ENCODE data around the gene TFCP2L1. TPM values are rescaled to one million over a fixed set of nuclear protein-coding genes. Genes with fewer than 3 reads are reported as not detected.

TFCP2L1 gene
- total RNA-seq, 1 donor from 2014 or later: not detected

GRCh38 chr2:121263996-121264715 is 20.8 kb downstream of the TFCP2L1 start:
- DNase-seq (ENCODE audit: extremely low spot score, unreplicated experiment): no peak

DNA sequence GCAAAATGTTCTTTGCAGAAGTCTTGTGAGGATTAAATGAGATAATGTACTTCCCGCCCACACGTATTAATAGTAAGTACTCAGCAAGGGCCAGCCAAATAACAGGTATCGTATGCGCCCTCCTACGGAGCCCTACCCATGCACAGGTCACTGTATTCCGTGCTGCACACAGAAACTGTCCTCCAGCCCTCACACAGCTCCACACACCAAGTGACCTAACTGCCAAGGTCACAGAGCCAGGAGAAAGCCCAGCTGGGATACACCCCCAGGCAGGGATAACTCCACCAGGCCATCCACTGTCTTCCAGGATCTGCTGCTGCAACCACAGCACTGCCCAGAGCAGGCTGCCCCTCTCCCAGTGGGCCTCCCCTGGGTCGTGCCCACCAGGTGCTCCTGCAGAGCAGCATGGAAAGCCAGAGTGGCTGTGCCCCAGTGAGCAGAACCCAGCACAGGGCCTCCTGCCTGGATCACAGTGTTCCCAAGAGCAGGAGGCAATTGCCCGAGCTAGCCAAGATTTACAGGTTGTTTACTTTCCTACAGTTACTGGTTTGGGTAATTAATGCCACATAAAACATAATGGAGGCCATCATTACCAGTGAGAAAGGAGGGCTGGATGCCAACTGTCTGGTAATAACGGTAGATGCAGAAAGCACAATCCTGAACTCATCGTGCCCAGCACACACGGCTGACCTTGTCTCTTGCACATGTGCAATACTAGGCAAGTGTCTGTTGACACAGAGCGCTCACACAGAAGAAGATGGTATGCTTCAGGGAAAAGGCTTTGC is 24.4 kb downstream of the TFCP2L1 start:
- Mint-ChIP-seq H3K4me1 (ENCODE audit: unreplicated experiment) (no peaks in the 10 kb centered on the region), H3K36me3 (ENCODE audit: unreplicated experiment) (no peaks in the 10 kb centered on the region), H3K27me3 (ENCODE audit: unreplicated experiment) (peaks cover 13% of the 10 kb centered on the region)

More at GRCh38 chr2:121263996-121264715, 20.8 kb downstream of the TFCP2L1 start:
- Mint-ChIP-seq H3K27me3 (ENCODE audit: unreplicated experiment) (peaks cover 17% of the 10 kb centered on the region), H3K9me3 (ENCODE audit: unreplicated experiment) (no peaks in the 10 kb centered on the region), H3K4me3 (ENCODE audit: unreplicated experiment) (no peak overlapping the region), H3K36me3 (ENCODE audit: unreplicated experiment) (no peaks in the 10 kb centered on the region), H3K4me1 (ENCODE audit: unreplicated experiment) (no peaks in the 10 kb centered on the region), H3K27ac (ENCODE audit: unreplicated experiment) (no peak overlapping the region)
- TF ChIP-seq, protein P1, sequence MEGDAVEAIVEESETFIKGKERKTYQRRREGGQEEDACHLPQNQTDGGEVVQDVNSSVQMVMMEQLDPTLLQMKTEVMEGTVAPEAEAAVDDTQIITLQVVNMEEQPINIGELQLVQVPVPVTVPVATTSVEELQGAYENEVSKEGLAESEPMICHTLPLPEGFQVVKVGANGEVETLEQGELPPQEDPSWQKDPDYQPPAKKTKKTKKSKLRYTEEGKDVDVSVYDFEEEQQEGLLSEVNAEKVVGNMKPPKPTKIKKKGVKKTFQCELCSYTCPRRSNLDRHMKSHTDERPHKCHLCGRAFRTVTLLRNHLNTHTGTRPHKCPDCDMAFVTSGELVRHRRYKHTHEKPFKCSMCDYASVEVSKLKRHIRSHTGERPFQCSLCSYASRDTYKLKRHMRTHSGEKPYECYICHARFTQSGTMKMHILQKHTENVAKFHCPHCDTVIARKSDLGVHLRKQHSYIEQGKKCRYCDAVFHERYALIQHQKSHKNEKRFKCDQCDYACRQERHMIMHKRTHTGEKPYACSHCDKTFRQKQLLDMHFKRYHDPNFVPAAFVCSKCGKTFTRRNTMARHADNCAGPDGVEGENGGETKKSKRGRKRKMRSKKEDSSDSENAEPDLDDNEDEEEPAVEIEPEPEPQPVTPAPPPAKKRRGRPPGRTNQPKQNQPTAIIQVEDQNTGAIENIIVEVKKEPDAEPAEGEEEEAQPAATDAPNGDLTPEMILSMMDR (IDR thresholded peaks at IDR 0.05): no peak

DNA sequence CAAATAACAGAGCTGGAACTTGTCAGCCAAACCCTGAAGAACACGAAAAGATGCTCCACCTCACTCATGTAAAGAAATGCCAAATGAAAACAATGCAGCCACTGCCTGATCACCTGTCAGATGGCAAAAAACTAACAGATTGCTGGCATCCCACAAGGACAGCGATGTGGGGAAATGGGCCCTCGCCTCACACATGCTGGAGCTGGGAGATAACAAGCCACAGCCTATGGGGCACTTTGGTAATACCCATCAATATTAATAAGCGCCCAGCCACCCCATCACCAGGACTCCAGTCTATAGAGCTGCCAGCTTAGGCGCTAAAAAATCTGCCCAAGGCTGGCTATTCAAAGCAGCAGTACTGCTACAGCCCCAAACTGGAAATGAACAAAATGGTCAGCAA is 27.0 kb downstream of the TFCP2L1 start:
- no peaks in the 10 kb centered on the region for H3K4me1 Mint-ChIP-seq (ENCODE audit: unreplicated experiment)
- TF ChIP-seq, protein P1 (IDR thresholded peaks at IDR 0.05): no peak
- H3K27me3 Mint-ChIP-seq (ENCODE audit: unreplicated experiment): peaks cover 9% of the 10 kb centered on the region
- no peaks in the 10 kb centered on the region for H3K9me3 Mint-ChIP-seq (ENCODE audit: unreplicated experiment)
- no peaks in the 10 kb centered on the region for H3K36me3 Mint-ChIP-seq (ENCODE audit: unreplicated experiment)
- no peak overlapping the region for H3K27ac Mint-ChIP-seq (ENCODE audit: unreplicated experiment)
- DNase-seq (ENCODE audit: extremely low spot score, unreplicated experiment): no peak
- no peak overlapping the region for H3K4me3 Mint-ChIP-seq (ENCODE audit: unreplicated experiment)

More for the DNA sequence above, 24.4 kb downstream of the TFCP2L1 start:
- TF ChIP-seq, protein P1 (IDR thresholded peaks at IDR 0.05): no peak
- Mint-ChIP-seq H3K4me3 (ENCODE audit: unreplicated experiment) (no peak overlapping the region), H3K27ac (ENCODE audit: unreplicated experiment) (no peak overlapping the region), H3K9me3 (ENCODE audit: unreplicated experiment) (no peaks in the 10 kb centered on the region)
- DNase-seq (ENCODE audit: extremely low spot score, unreplicated experiment): no peak

- Mint-ChIP-seq H3K4me3 (ENCODE audit: unreplicated experiment) (no peak overlapping the region), H3K27ac (ENCODE audit: unreplicated experiment) (no peak overlapping the region), H3K9me3 (ENCODE audit: unreplicated experiment) (no peaks in the 10 kb centered on the region), H3K27me3 (ENCODE audit: unreplicated experiment) (peaks cover 11% of the 10 kb centered on the region), H3K36me3 (ENCODE audit: unreplicated experiment) (no peaks in the 10 kb centered on the region), H3K4me1 (ENCODE audit: unreplicated experiment) (no peaks in the 10 kb centered on the region)
- no peak for DNase-seq (ENCODE audit: extremely low spot score, unreplicated experiment)
- TF ChIP-seq, protein P1 (IDR thresholded peaks at IDR 0.05): no peak
Observed at GRCh38 chr2:121257480-121257840, 27.5 kb downstream of the TFCP2L1 start.
